NCI-H128 (cell line): ENCODE data around the gene COL6A2.
"Not testable (repeated sequence)": the region's sequence is repeated elsewhere in the genome, so short reads cannot be mapped to it uniquely, and the experiment has no call there.

ENCODE experiments used
- DNase-seq: peaks from one replicate; lab custom pipeline; 2025; ENCODE audit not compliant: unreplicated experiment; lab: John Stamatoyannopoulos, UW

The COL6A2 gene

GRCh38 chr21:46060596-46061061 lies 37.3 kb upstream of the COL6A2 start:
- no peak for DNase-seq

DNA sequence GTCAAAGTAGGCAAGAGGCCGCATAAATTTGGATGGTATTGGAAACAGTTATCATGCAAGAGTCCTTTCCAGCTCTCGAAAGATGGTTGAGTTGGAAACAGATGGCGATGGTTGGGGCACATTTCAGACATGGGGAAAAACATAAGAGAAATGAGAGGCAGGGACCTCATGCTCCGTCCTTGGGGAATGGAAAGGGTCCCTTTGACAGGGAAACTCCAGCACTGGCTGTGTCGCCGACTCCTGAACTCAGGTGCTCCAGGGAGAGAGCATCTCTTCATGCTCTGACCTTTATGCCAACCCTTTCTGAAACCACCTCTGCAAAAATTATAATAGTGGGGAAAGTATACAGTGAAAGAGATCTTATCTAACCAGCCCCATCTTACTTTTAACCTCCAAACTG lies 36.8 kb upstream of the COL6A2 start:
- no peak for DNase-seq

GRCh38 chr21:46061518-46061917 lies 36.4 kb upstream of the COL6A2 start:
- no peak for DNase-seq

- no peak for DNase-seq
These were observed 36.0 kb upstream of the COL6A2 start for GRCh38 chr21:46061950-46062349.

DNA sequence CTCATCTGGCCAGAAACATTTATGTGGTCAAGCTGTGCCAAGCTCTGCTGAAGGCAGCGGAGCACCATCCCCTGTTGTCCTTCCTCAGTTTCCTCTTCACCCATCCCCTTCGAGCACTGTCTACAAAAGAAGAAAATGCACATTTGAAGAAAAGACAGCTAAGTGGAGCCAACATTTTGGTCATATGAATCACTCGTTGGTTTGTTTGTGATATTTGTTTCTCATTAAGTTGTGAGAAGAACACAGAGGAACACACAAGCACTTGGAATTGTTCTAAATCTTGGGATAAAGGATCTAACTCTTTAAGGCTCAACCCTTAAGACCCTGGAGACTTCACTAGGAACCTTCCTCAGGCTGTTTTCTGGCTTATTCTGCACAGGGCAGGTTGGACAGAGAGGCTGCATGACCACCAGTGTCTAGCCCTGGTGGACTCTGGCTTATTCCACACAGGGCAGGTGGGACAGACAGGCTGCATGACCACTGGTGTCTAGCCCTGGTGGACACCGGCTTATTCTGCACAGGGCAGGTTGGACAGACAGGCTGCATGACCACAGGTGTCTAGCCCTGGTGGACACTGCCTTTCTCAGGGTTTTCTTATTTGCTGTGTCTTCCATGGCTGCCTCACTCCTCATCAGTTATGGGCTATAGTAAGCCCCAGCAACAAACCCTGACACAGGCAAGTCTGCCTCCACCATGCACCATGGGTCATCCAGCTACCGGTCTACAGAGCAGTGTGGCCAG lies 35.3 kb upstream of the COL6A2 start:
- no peak for DNase-seq

DNA sequence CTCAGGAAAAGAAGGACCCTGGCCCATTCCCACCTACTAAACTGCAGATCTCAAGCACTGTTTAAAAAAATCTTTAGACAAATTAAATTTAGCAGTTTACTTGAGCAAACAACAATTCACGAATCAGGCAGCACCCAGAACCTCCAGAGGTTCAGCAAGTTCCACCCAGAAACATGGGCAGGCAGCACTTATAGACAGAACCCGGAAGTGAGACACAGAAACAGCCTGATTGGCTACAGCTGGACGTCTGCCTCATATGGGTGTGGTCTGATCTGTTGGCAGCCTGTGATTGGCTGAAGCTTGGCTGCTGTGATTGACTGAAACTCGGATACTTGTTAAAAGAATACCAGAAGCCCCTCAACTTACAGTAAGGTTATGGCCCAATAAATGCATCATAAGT lies 34.7 kb upstream of the COL6A2 start:
- DNase-seq = no peak

DNA sequence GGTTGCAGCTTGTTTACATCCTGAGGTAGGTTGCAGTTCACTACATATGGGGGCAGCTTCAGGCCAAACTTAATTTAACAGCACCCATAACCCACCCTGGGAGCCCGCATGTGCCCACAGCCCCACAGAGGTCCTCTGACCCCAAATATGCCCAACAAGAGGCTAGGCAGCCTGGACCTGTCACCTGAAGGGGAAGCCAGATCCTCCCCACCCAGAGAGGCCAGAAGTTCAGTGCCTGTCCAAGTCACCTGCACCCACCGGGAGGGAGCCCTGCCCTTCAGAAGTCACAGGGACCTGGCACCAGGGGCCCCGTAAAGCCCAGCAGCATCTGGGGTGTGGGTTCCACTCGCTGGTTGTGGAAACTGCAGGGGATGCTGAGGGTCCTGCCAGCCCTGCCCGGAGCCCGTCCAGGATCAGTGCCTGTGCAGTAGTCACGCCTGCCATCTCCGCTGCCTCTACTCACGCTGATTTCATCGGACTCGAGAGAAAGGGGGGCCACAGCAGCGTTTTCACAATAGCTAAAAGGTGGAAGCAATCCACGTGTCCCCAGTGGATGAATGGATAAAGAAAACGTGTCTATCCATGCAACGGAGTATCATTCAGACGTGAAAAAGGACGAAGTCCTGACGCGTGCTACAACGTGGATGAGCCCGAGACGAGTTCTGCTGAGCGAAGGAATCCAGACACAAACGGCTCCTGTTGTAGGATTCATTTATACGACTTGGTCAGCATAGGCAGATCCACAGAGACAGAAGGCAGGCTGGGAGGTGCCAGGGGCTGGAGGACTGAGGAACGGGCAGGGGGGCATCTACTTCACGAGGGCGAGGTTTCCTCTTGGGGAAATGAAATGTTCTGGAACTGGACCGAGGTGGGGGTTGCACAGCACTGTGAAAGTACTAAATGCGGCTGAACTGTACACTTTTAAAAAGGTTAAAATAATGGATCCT lies 33.9 kb upstream of the COL6A2 start:
- no peak for DNase-seq

DNA sequence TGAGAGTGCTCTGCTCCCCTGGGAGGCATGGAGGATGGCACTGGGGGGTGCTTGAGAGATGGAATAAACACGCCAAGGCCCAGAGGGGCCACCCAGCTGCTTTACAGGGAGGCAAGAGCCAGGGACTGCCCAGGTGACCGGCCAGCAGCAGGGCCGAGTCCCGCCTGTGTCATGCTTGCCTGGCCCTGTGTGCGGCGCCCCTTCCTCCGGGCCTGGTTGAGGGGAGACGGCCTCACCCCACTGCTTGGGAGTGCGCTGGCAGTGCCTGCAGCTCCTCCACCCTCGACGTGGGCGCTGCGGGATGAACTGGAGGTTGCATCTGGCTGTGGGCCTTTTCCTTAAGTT lies 33.1 kb upstream of the COL6A2 start:
- DNase-seq = no peak

DNA sequence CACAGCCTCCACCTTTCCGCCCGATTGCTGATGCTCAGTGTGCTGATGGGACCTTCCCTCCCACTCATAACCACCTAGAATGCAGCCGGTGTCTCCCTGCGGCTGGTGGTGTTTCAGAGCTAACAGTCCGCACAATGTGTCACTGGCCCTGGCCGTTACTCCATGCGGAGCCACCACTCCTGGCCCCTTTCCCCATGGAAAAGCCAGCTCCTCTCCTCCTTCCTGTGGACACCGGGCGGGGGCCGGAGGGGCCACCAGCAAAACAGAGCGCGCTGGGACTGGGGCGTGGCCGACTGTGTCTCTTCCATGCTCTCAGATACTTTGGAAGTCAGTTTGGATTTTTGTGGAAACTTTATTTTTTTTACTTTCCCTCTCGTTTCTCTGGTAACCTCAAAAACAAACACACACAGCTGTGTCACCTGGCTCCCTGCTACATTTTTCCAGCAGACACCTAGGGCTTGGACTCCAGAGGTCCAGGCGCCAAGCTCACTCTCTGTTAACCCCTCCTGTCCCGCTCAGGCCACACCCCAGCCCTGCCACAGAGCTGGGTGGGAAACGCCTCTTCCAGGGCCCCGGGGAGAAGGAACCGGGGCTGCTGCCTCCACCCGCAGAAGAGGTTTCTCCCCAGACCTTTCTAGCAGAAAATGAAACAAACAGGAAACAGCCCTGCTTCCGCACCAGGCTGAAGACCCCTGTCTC lies 32.5 kb upstream of the COL6A2 start:
- no peak for DNase-seq

DNA sequence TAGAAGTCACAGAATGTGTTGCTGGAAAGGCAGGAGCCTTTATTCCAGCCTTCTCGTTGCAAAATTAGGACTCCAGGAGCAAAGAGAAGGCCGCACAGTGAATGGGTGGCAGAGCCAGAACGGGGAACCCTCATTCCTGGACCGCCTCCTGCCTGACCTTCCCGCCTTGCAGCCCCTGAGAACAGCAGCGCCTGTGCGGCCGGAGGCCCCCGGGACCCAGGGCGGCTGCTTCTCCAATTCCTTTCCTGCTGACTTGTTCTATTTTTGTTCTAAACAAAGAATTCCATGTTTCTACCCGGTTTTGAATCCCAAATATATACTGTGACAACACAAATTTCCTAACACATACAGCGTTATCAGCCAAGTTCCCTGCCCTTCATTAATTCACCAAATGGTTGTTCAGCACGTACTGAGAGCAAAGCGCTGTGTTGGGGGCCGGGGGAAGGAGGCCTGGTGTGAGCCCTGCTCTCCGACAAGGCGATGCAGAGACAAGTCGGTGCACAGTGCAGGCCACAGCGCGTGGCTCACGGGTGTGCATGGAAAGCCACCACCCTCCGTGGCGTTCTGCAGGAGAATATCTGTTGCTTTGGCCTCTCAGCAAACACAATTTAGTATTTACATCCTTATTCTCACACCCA lies 31.9 kb upstream of the COL6A2 start:
- DNase-seq = no peak

GRCh38 chr21:46066591-46067331 lies 31.2 kb upstream of the COL6A2 start:
- DNase-seq = no peak

- DNase-seq = no peak
These were observed 30.3 kb upstream of the COL6A2 start for GRCh38 chr21:46067505-46068201.

GRCh38 chr21:46068516-46069079 lies 29.3 kb upstream of the COL6A2 start:
- no peak for DNase-seq

- DNase-seq = no peak
These were observed 28.7 kb upstream of the COL6A2 start for GRCh38 chr21:46069166-46069565.

GRCh38 chr21:46069719-46070279 lies 28.1 kb upstream of the COL6A2 start:
- DNase-seq = no peak

DNA sequence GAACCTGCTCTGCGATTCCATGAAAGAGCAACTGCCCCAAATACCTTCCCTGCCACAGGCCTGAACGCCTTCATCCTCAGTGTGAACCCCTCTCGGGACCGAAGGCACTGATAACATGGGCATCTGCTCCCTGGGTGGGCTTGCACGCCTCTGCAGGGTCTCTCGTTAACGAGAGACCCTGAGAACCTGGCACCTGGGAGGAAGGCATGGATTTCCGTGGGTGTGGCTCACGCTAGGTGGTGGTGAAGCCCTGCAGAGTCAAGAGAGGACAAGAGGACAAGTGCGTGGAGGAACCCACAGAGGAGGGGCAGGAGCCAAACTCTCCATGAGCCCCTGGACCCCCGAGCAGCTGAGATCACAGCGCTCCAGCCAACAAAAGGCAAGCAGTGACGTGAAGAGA lies 26.8 kb upstream of the COL6A2 start:
- no peak for DNase-seq

GRCh38 chr21:46076724-46077123 lies 21.2 kb upstream of the COL6A2 start:
- DNase-seq = not testable (repeated sequence)

- no peak for DNase-seq
These were observed 20.2 kb upstream of the COL6A2 start for GRCh38 chr21:46077674-46078101.

DNA sequence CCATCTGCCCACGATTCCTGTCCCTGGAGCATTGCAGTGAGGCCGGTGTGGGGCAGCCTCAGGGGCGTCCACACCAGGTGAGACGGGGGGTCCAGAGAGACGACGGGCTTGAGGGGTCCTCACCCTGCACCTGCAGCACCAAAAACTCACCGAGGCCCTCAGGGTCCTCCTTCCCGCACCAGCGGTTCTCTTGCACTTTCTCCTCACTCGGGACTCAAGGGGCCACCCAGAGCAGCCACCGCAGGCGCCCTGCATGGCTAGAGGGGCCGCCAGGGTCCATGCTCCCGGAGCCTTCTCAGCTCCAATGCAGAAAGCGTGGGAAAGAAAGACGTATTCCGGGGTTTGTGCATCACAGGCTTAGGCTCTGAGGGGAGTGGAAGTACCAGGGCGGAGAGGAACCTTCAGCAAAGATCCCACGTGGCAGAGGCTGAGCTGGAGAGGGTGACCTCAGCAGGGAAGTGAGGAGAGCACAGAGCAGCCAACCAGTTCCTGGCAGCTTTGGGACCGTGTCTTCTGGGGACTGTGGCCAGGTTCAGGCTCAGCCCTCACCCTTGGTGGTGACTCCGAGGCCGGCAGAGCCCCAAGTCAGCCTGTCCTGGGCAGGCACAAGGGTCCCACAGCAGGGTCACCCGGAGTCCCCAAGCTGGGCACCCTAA lies 19.5 kb upstream of the COL6A2 start:
- DNase-seq = no peak
